ENCODE data around the gene TFPI.

GRCh38 chr2:187549193-187549592 lies 5.0 kb downstream of the TFPI start:
- TF ChIP-seq CTCF (conservative IDR thresholded peaks at IDR 0.05; ENCODE audit: low read length) (no peak), EZH2phosphoT487 (IDR thresholded peaks at IDR 0.05; ENCODE audit: borderline replicate concordance, low read depth, low read length) (no peak)

All from OCI-LY7 (cell line).